Fibroblast of skin of left quadriceps (primary cell): ENCODE results near the gene KCNQ2.
"Not testable (repeated sequence)": the region's sequence is repeated elsewhere in the genome, so short reads cannot be mapped to it uniquely, and the experiment has no call there.

Experiments
- DNase-seq, 2 experiments: peaks; one replicate each; pipeline ENCODE4 v3.0.0-alpha.2; 2013; ENCODE audit warnings: low read depth in 2 of 2

Gene KCNQ2

GRCh38 chr20:63490416-63490815 lies 18.0 kb upstream of the KCNQ2 start:
- DNase-seq = no peak

GRCh38 chr20:63488315-63489251 lies 16.1 kb upstream of the KCNQ2 start:
- no peak for DNase-seq

- DNase-seq = no peak
Observed at GRCh38 chr20:63487781-63488241, 15.4 kb upstream of the KCNQ2 start.

- DNase-seq = no peak
Observed at GRCh38 chr20:63487116-63487764, 14.8 kb upstream of the KCNQ2 start.

GRCh38 chr20:63486300-63486855 lies 13.9 kb upstream of the KCNQ2 start:
- no peak for DNase-seq

- no peak for DNase-seq
Observed at GRCh38 chr20:63484651-63485403, 12.4 kb upstream of the KCNQ2 start.

- no peak for DNase-seq
Observed at GRCh38 chr20:63484236-63484635, 11.8 kb upstream of the KCNQ2 start.

- no peak for DNase-seq
Observed at GRCh38 chr20:63483834-63484233, 11.4 kb upstream of the KCNQ2 start.

- no peak for DNase-seq
Observed at GRCh38 chr20:63482021-63482587, 9.6 kb upstream of the KCNQ2 start.

GRCh38 chr20:63481503-63481902 lies 9.0 kb upstream of the KCNQ2 start:
- DNase-seq = no peak

- not testable (repeated sequence) for DNase-seq
Observed at GRCh38 chr20:63479695-63480419, 7.4 kb upstream of the KCNQ2 start.

GRCh38 chr20:63478346-63479302 lies 6.2 kb upstream of the KCNQ2 start:
- DNase-seq = no peak

- DNase-seq = no peak
Observed at GRCh38 chr20:63477944-63478343, 5.5 kb upstream of the KCNQ2 start.

GRCh38 chr20:63477061-63477616 lies 4.7 kb upstream of the KCNQ2 start:
- no peak for DNase-seq

GRCh38 chr20:63475209-63475608 lies 2.8 kb upstream of the KCNQ2 start:
- no peak for DNase-seq

- no peak for DNase-seq
Observed at GRCh38 chr20:63473555-63474449, 1.3 kb upstream of the KCNQ2 start.

- DNase-seq = no peak
Observed at GRCh38 chr20:63472862-63473390, 471 bp upstream of the KCNQ2 start.

- DNase-seq = no peak
Observed at GRCh38 chr20:63471717-63471980, 806 bp downstream of the KCNQ2 start.
